ENCODE measurements around the gene BMPR1B. TPM values are rescaled to one million over a fixed set of nuclear protein-coding genes. Genes with fewer than 3 reads are reported as not detected.

Gene BMPR1B
- total and polyA plus RNA-seq, 2 of the 8 experiments (the other 6 are each of a cell fraction or from before 2014, with no cell fraction given), result 0.14 to 1.1 TPM

GRCh38 chr4:94912606-94913005 lies 154.9 kb downstream of the BMPR1B start:
- no peaks in the 10 kb centered on the region; a peak in 2 of 8 replicates for H3K36me3 ChIP-seq (ENCODE audit: control insufficient read depth in 2 of 4, insufficient read depth in 4 of 4, low read length in 3 of 4)
- no peak overlapping the region for H3K27ac ChIP-seq (ENCODE audit: low read depth, low read length)
- no peak overlapping the region for H4K5ac ChIP-seq (ENCODE audit: insufficient read length, low read depth, low read length)
- FAIRE-seq (no peak), DNase-seq (ENCODE audit: low read depth in 1 of 2, low spot score in 2 of 2) (no peak)
- H2BK120ac ChIP-seq (replicated peaks; ENCODE audit: low read depth, low read length), result no peak overlapping the region
- no peak overlapping the region for H2BK5ac ChIP-seq (ENCODE audit: low read depth, low read length)
- H3K4ac ChIP-seq (replicated peaks; ENCODE audit: insufficient read length, low read depth, low read length), result no peak overlapping the region
- no peak overlapping the region for H2BK12ac ChIP-seq (ENCODE audit: low read depth, low read length)
- peaks cover 17% of the 10 kb centered on the region in 2 experiments for H3K9me3 ChIP-seq (ENCODE audit: insufficient read depth in 2 of 2, low read depth in 1 of 2, low read length in 1 of 2)
- no peak overlapping the region for H3K23ac ChIP-seq (ENCODE audit: insufficient read length)
- no peak overlapping the region for H2AFZ ChIP-seq (ENCODE audit: low read length)
- no peak overlapping the region for H3K4me3 ChIP-seq (ENCODE audit: extremely low read depth in 1 of 4, insufficient read depth in 2 of 4, low read depth in 3 of 4, low read length in 4 of 4)
- POLR2A ChIA-PET (ENCODE audit: partially characterized antibody), result no interaction called here
- H3K27me3 ChIP-seq (replicated peaks in 1 of 4; ENCODE audit: control insufficient read depth in 3 of 4, extremely low read depth in 1 of 4, insufficient read depth in 3 of 4, low read length in 3 of 4), result no peaks in the 10 kb centered on the region
- H4K20me1 ChIP-seq (replicated peaks in 1 of 2; ENCODE audit: control insufficient read depth in 1 of 2, insufficient read depth in 2 of 2, low read length in 2 of 2), result no peaks in the 10 kb centered on the region
- TF ChIP-seq PHF8 (conservative IDR thresholded peaks at IDR 0.05; ENCODE audit: low read depth, low read length), result no peak
- no peak for TF ChIP-seq USF2 (IDR thresholded peaks at IDR 0.05; ENCODE audit: low read length)
- CTCF ChIA-PET (ENCODE audit: partially characterized antibody), result interaction anchor here (0.9 kb wide), 1 partner anchor 15 kb away, joined by 3 read pairs; no protein-coding TSS in a partner anchor
- H3K14ac ChIP-seq (ENCODE audit: insufficient read length), result no peak overlapping the region
- H3K56ac ChIP-seq (replicated peaks; ENCODE audit: insufficient read length, low read depth, low read length), result no peak overlapping the region
- no peak overlapping the region for H4K8ac ChIP-seq (ENCODE audit: extremely low read depth, insufficient read depth, low read length)
- no peak overlapping the region for H3K4me2 ChIP-seq (ENCODE audit: insufficient read depth in 1 of 2, low read depth in 2 of 2, low read length in 2 of 2)
- H2AK5ac ChIP-seq (ENCODE audit: low read depth, low read length), result no peak overlapping the region
- H4K91ac ChIP-seq (replicated peaks; ENCODE audit: insufficient read length, low read length), result no peak overlapping the region
- H3K79me2 ChIP-seq (ENCODE audit: control insufficient read depth in 1 of 2, insufficient read depth in 2 of 2, low read length in 2 of 2), result no peaks in the 10 kb centered on the region
- no peak overlapping the region for H3K9ac ChIP-seq (replicated peaks in 1 of 4; ENCODE audit: extremely low read depth in 1 of 4, low read depth in 3 of 4, low read length in 3 of 4)
- no peaks in the 10 kb centered on the region; a peak in 1 of 7 replicates for H3K4me1 ChIP-seq (replicated peaks in 1 of 4; ENCODE audit: control insufficient read depth in 3 of 4, insufficient read depth in 4 of 4, low read length in 3 of 4)
- H3K79me1 ChIP-seq (ENCODE audit: low read depth, low read length), result no peaks in the 10 kb centered on the region
- H2BK20ac ChIP-seq (ENCODE audit: low read length), result no peak overlapping the region
- H3K18ac ChIP-seq (ENCODE audit: extremely low read depth, low read length), result no peak overlapping the region
- 96% methylated on average over 2 of the region's 2 CpGs; no CpG with 5 or more reads in 1 of the 2 experiments for WGBS, 2 experiments (ENCODE audit: extremely low coverage in 1 of 2, insufficient coverage in 1 of 2, insufficient read length in 1 of 2, insufficient replicate concordance in 2 of 2, low coverage in 1 of 2, low lambda C conversion rate in 2 of 2, missing lambda C conversion rate in 1 of 2)
- no peak overlapping the region for H2BK15ac ChIP-seq (ENCODE audit: low read length)
- no peaks in the 10 kb centered on the region for H3K23me2 ChIP-seq (ENCODE audit: low read depth, low read length)

Data from H1 (cell line).